Activated CD4-positive, alpha-beta memory T cell treated with anti-CD3 and anti-CD28 coated beads for 36 hours (primary cell): ENCODE data around the gene NPIPB6. TPM values are rescaled to one million over a fixed set of nuclear protein-coding genes. Genes with fewer than 3 reads are reported as not detected.
"Not testable (repeated sequence)": the region's sequence is repeated elsewhere in the genome, so short reads cannot be mapped to it uniquely, and the experiment has no call there.

ENCODE experiments used
- CTCF ChIA-PET: fragments of 350-600 bp; sonication (Branson Sonifier 250); formaldehyde crosslinking; loops from one replicate; lab custom pipeline; 2021; ENCODE audit warnings: antibody characterized with exemption, inconsistent platforms; lab: Charles Lee
- POLR2A ChIA-PET: fragments of 350-600 bp; sonication (Branson Sonifier 250); formaldehyde crosslinking; loops from one replicate; lab custom pipeline; 2021; ENCODE audit warnings: antibody characterized with exemption; lab: Charles Lee
- DNase-seq: peaks from one replicate; pipeline ENCODE4 v3.0.0-alpha.2; 2020
- H3K27ac Mint-ChIP-seq: one replicate; pipeline ENCODE4 v1.8.0; 2021; ENCODE audit warnings: mixed read lengths
- H3K27me3 Mint-ChIP-seq: one replicate; pipeline ENCODE4 v1.8.0; 2021; ENCODE audit warnings: mixed read lengths
- H3K36me3 Mint-ChIP-seq: one replicate; pipeline ENCODE4 v1.8.0; 2021; ENCODE audit warnings: mixed read lengths
- H3K4me1 Mint-ChIP-seq: one replicate; pipeline ENCODE4 v1.8.0; 2021; ENCODE audit warnings: low read depth, mixed read lengths
- H3K4me3 Mint-ChIP-seq: one replicate; pipeline ENCODE4 v1.8.0; 2021; ENCODE audit warnings: mild to moderate bottlenecking, mixed read lengths
- H3K9me3 Mint-ChIP-seq: one replicate; pipeline ENCODE4 v1.8.0; 2021; ENCODE audit warnings: mixed read lengths
- intact Hi-C: fragments of 100-400 bp; cut with micrococcal nuclease; formaldehyde crosslinking; loops from one replicate; pipeline ENCODE4 v1.15.1; 2023
- total RNA-seq, 2 experiments: library from RNA; stranded (reverse); gene quantifications; one replicate each; pipeline ENCODE4 v1.2.3, GENCODE V29; 2021

The NPIPB6 gene
- total RNA-seq = 1 to 10 TPM; 1.8 to 2.5 TPM

- H3K27me3 Mint-ChIP-seq, H3K27ac Mint-ChIP-seq, H3K36me3 Mint-ChIP-seq, H3K4me3 Mint-ChIP-seq, H3K4me1 Mint-ChIP-seq, DNase-seq, H3K9me3 Mint-ChIP-seq, POLR2A ChIA-PET, intact Hi-C loops, CTCF ChIA-PET: not testable (repeated sequence)
Measured at GRCh38 chr16:28363408-28363807, at the start of gene NPIPB6. Gene NPIPB6, minus strand, starts transcription at chr16:28363508. Its CDS starts 686 bp downstream, at chr16:28362822.

DNA sequence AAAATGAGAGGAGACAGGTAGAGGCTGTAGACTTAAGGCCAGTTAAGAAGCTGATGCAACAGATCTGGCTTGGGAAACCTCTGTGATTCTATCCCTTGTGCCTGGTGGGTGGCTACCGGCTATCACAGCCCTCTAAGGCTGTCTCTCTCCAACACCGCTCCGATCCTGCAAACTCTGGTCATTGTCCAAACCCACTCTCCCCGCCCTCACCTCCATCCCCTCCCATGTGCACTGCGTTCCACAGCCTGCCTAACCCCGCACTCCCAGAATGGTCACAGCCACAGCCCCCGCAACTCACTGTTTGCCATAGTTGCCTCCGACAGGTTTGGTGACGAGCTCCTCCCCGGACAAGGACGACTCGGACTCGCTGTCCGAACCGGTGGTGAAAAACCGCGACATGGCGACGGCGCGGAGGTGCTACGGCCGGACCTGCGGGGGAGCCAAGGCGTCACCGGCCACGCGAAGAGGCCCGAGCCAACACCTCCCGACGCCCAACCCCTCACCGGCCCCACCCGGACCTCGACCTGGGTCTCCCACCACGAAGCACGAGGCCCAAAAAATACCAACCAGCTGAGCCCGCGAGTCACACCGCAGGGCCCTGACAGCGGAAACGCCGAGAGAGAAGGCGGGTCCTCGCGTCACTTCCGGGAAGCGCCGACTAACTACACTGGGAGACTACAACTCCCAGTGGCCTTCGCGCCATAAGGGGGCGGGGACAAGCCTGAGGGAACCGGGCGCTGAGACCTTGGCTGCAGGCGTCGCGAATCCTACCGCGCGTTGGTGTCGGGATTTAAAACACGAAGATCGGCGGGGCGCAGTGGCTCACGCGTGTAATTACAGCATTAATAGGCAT is 40.1 kb upstream of the NPIPB6 start, which contains the start of gene EIF3CL:
Gene EIF3CL, minus strand, starts transcription at position 622 of the 853 bp plus-strand sequence. Its CDS starts 223 bp downstream, at position 399.
- H3K4me1 Mint-ChIP-seq, CTCF ChIA-PET, H3K9me3 Mint-ChIP-seq, H3K36me3 Mint-ChIP-seq, H3K27me3 Mint-ChIP-seq, H3K27ac Mint-ChIP-seq, DNase-seq, intact Hi-C loops, POLR2A ChIA-PET: not testable (repeated sequence)
- H3K4me3 Mint-ChIP-seq = peak within 1 kb of the TSS; percentile 75

- DNase-seq, CTCF ChIA-PET, H3K4me3 Mint-ChIP-seq, H3K9me3 Mint-ChIP-seq, H3K36me3 Mint-ChIP-seq, H3K27ac Mint-ChIP-seq, intact Hi-C loops, H3K4me1 Mint-ChIP-seq, POLR2A ChIA-PET, H3K27me3 Mint-ChIP-seq: not testable (repeated sequence)
Measured at GRCh38 chr16:28392054-28392453, 28.7 kb upstream of the NPIPB6 start.

- intact Hi-C loops, H3K36me3 Mint-ChIP-seq, DNase-seq, H3K27ac Mint-ChIP-seq, H3K9me3 Mint-ChIP-seq, H3K27me3 Mint-ChIP-seq, CTCF ChIA-PET, H3K4me3 Mint-ChIP-seq, POLR2A ChIA-PET, H3K4me1 Mint-ChIP-seq: not testable (repeated sequence)
Measured at GRCh38 chr16:28382177-28382867, 19.0 kb upstream of the NPIPB6 start.

DNA sequence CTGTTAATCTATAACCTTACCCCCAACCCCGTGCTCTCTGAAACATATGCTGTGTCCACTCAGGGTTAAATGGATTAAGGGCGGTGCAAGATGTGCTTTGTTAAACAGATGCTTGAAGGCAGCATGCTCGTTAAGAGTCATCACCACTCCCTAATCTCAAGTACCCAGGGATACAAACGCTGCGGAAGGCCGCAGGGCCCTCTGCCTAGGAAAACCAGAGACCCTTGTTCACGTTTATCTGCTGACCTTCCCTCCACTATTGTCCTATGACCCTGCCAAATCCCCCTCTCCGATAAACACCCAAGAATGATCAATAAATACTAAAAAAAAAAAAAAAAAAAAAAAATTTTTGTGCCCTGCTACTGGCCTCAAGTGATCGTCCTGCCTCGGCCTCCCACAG is 14.5 kb upstream of the NPIPB6 start:
- H3K27ac Mint-ChIP-seq, H3K4me3 Mint-ChIP-seq, H3K27me3 Mint-ChIP-seq, H3K36me3 Mint-ChIP-seq, DNase-seq, CTCF ChIA-PET, intact Hi-C loops, H3K4me1 Mint-ChIP-seq, POLR2A ChIA-PET, H3K9me3 Mint-ChIP-seq: not testable (repeated sequence)

DNA sequence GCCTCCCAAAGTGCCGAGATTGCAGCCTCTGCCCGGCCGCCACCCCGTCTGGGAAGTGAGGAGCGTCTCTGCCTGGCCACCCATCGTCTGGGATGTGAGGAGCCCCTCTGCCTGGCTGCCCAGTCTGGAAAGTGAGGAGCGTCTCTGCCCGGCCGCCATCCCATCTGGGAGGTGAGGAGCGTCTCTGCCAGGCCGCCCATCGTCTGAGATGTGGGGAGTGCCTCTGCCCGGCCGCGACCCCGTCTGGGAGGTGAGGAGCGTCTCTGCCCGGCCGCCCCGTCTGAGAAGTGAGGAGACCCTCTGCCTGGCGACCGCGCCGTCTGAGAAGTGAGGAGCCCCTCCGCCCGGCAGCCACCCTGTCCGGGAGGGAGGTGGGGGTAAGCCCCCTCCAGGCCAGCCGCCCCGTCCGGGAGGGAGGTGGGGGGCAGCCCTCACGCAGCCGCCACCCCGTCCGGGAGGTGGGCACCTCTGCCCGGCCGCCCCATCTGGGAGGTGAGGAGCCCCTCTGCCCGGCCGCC is 13.9 kb upstream of the NPIPB6 start:
- H3K27me3 Mint-ChIP-seq, intact Hi-C loops, CTCF ChIA-PET, POLR2A ChIA-PET, H3K4me1 Mint-ChIP-seq, H3K4me3 Mint-ChIP-seq, DNase-seq, H3K27ac Mint-ChIP-seq, H3K36me3 Mint-ChIP-seq, H3K9me3 Mint-ChIP-seq: not testable (repeated sequence)

GRCh38 chr16:28375115-28375514 is 11.8 kb upstream of the NPIPB6 start:
- H3K4me3 Mint-ChIP-seq, intact Hi-C loops, H3K4me1 Mint-ChIP-seq, CTCF ChIA-PET, H3K27me3 Mint-ChIP-seq, H3K9me3 Mint-ChIP-seq, H3K27ac Mint-ChIP-seq, DNase-seq, POLR2A ChIA-PET, H3K36me3 Mint-ChIP-seq: not testable (repeated sequence)

- H3K4me3 Mint-ChIP-seq, H3K9me3 Mint-ChIP-seq, intact Hi-C loops, H3K36me3 Mint-ChIP-seq, H3K27ac Mint-ChIP-seq, H3K4me1 Mint-ChIP-seq, H3K27me3 Mint-ChIP-seq, CTCF ChIA-PET, DNase-seq, POLR2A ChIA-PET: not testable (repeated sequence)
Measured at GRCh38 chr16:28374281-28374680, 11.0 kb upstream of the NPIPB6 start.

GRCh38 chr16:28367926-28368325 is 4.6 kb upstream of the NPIPB6 start:
- H3K4me3 Mint-ChIP-seq, H3K4me1 Mint-ChIP-seq, H3K9me3 Mint-ChIP-seq, DNase-seq, H3K27ac Mint-ChIP-seq, H3K36me3 Mint-ChIP-seq, intact Hi-C loops, POLR2A ChIA-PET, H3K27me3 Mint-ChIP-seq, CTCF ChIA-PET: not testable (repeated sequence)

DNA sequence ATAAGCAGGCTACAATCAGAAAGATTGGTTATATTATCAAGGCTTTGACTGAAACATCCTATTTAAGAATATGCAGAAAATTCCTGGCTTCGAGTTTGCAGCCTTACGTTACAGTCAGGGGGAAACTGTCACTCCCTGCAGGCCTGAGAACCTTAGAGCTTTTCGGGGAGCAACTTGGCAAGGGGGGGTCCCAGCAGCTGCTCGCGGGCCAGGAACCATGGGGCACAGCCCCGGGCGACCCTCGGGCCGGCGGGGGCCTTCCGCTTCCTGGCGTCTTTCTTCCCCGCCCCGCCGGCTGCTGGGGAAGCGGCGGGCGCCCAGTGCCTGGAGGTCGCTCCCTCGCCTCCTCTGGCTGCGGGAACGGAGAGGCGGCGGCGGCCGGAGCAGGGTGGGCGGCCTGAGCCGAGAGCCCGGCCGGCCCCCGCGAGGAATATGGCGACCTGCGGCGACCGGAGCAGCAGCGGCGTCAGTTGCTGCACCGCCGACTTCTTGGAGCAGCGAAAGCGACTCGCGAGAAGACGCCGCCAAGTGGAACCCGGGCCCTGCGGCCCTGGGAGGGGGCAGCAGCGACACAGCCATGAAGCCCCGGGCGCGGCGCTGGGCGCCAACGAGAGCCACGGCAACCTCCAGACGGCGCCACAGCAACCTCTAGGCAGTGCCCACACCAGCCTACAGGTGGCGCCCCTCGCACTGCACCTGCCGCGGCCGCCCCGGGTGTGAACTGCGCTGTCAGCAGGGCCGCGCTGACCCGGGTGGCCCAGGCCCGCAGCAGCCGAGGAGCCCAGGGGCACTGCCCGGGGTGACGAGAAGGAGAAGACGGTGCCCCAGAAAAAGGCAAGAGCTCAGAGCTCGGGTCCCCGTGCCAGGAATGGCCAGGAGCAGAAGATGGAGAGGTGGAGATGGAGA is 1.2 kb upstream of the NPIPB6 start:
- peak; percentile 29 for DNase-seq
- H3K4me1 Mint-ChIP-seq, H3K27me3 Mint-ChIP-seq, CTCF ChIA-PET, H3K27ac Mint-ChIP-seq, H3K9me3 Mint-ChIP-seq, intact Hi-C loops, H3K36me3 Mint-ChIP-seq, POLR2A ChIA-PET, H3K4me3 Mint-ChIP-seq: not testable (repeated sequence)

- H3K9me3 Mint-ChIP-seq, POLR2A ChIA-PET, H3K27me3 Mint-ChIP-seq, intact Hi-C loops, DNase-seq, H3K27ac Mint-ChIP-seq, H3K36me3 Mint-ChIP-seq, CTCF ChIA-PET, H3K4me1 Mint-ChIP-seq, H3K4me3 Mint-ChIP-seq: not testable (repeated sequence)
Measured at GRCh38 chr16:28362600-28362999, 708 bp downstream of the NPIPB6 start.

DNA sequence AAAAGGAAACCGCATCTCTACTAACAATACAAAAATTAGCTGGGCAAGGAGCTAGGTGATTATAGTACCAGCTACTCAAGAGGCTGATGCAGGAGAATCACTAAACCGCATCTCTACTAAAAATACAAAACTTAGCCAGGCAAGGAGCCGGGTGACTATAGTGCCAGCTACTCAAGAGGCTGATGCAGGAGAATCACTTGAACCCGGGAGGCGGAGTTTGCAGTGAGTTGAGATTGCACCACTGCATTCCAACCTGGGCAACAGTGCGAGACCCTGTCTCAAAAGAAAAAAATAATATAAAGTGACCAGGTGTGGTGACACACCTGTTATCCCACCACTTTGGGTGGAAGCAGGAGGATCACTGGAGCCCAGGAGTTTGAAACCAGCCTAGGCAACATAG is 25.1 kb downstream of the NPIPB6 start:
- H3K27ac Mint-ChIP-seq, DNase-seq, intact Hi-C loops, POLR2A ChIA-PET, H3K4me1 Mint-ChIP-seq, H3K36me3 Mint-ChIP-seq, H3K9me3 Mint-ChIP-seq, H3K27me3 Mint-ChIP-seq, H3K4me3 Mint-ChIP-seq, CTCF ChIA-PET: not testable (repeated sequence)
